Astrocyte (in vitro differentiated cells and primary cell): ENCODE data around the gene JAM2. TPM values are rescaled to one million over a fixed set of nuclear protein-coding genes. Genes with fewer than 3 reads are reported as not detected.

Experiments used
- DNase-seq: peaks from one replicate; pipeline ENCODE4 v3.0.0-alpha.2; 2010; ENCODE audit warnings: low read depth
- FAIRE-seq: peaks from 2 replicates; lab custom pipeline; 2011; peaks lifted over from hg19 to GRCh38; lab: Jason Lieb, UNC
- H2AFZ ChIP-seq: 2 replicates; pipeline ENCODE4 v1.6.0; 2012; ENCODE audit warnings: low read depth, low read length, inconsistent platforms
- H3K27ac ChIP-seq: 2 replicates; pipeline ENCODE4 v1.5.1; 2011; ENCODE audit warnings: low read depth, low read length, inconsistent platforms
- H3K27me3 ChIP-seq: 2 replicates; pipeline ENCODE4 v1.6.0; 2011; ENCODE audit warnings: low read length, inconsistent platforms; ENCODE audit not compliant: insufficient read depth
- H3K36me3 ChIP-seq: 2 replicates; pipeline ENCODE4 v1.5.1; 2011; ENCODE audit warnings: low read length, inconsistent platforms; ENCODE audit not compliant: insufficient read depth
- H3K4me1 ChIP-seq: 2 replicates; pipeline ENCODE4 v1.5.1; 2011; ENCODE audit warnings: low read length, inconsistent platforms; ENCODE audit not compliant: insufficient read depth
- H3K4me2 ChIP-seq: 2 replicates; pipeline ENCODE4 v1.6.0; 2012; ENCODE audit warnings: low read length, inconsistent platforms
- H3K4me3 ChIP-seq: 2 replicates; pipeline ENCODE4 v1.5.1; 2011; ENCODE audit warnings: low read depth, mild to moderate bottlenecking, low read length, inconsistent platforms; ENCODE audit not compliant: insufficient read depth
- H3K79me2 ChIP-seq: 2 replicates; pipeline ENCODE4 v1.6.0; 2012; ENCODE audit warnings: mild to moderate bottlenecking, low read length, inconsistent platforms; ENCODE audit not compliant: insufficient read depth
- H3K9ac ChIP-seq: 2 replicates; pipeline ENCODE4 v1.6.0; 2012; ENCODE audit warnings: mild to moderate bottlenecking, low read length, inconsistent platforms
- H3K9me3 ChIP-seq: 2 replicates; pipeline ENCODE4 v1.5.1; 2012; ENCODE audit warnings: low read depth, mild to moderate bottlenecking, low read length, inconsistent platforms; ENCODE audit not compliant: insufficient read depth
- H4K20me1 ChIP-seq: 2 replicates; pipeline ENCODE4 v1.6.0; 2012; ENCODE audit warnings: low read length, inconsistent platforms; ENCODE audit not compliant: insufficient read depth
- H3K27ac Mint-ChIP-seq: one replicate; pipeline ENCODE4 v1.8.0; 2021; ENCODE audit warnings: mild to moderate bottlenecking, mixed read lengths; ENCODE audit not compliant: unreplicated experiment
- H3K27me3 Mint-ChIP-seq: one replicate; pipeline ENCODE4 v1.8.0; 2021; ENCODE audit warnings: low read depth, mixed read lengths; ENCODE audit not compliant: unreplicated experiment
- H3K36me3 Mint-ChIP-seq: one replicate; pipeline ENCODE4 v1.8.0; 2021; ENCODE audit warnings: low read depth, mixed read lengths; ENCODE audit not compliant: unreplicated experiment
- H3K4me1 Mint-ChIP-seq: one replicate; pipeline ENCODE4 v1.8.0; 2021; ENCODE audit warnings: low read depth, mixed read lengths; ENCODE audit not compliant: unreplicated experiment
- H3K4me3 Mint-ChIP-seq: one replicate; pipeline ENCODE4 v1.8.0; 2021; ENCODE audit warnings: mild to moderate bottlenecking, moderate library complexity, mixed read lengths; ENCODE audit not compliant: unreplicated experiment
- H3K9me3 Mint-ChIP-seq: one replicate; pipeline ENCODE4 v1.8.0; 2021; ENCODE audit warnings: mild to moderate bottlenecking, mixed read lengths; ENCODE audit not compliant: unreplicated experiment
- CTCF ChIP-seq: IDR thresholded peaks from 2 replicates; pipeline ENCODE4 v1.5.1; 2011; ENCODE audit warnings: low read depth, mild to moderate bottlenecking, inconsistent platforms, low read length, moderate library complexity; ENCODE audit not compliant: insufficient read depth
- EZH2 ChIP-seq: IDR thresholded peaks from 2 replicates; pipeline ENCODE4 v1.6.1; 2012; ENCODE audit warnings: mild to moderate bottlenecking, low read length, inconsistent platforms; ENCODE audit not compliant: insufficient read depth
- total RNA-seq: library from RNA; stranded (reverse); gene quantifications from 2 replicates; pipeline ENCODE4 v1.2.1, GENCODE V29; 2021

Gene JAM2
- total RNA-seq, 1 donor from 2014 or later, result 3.7 TPM

DNA sequence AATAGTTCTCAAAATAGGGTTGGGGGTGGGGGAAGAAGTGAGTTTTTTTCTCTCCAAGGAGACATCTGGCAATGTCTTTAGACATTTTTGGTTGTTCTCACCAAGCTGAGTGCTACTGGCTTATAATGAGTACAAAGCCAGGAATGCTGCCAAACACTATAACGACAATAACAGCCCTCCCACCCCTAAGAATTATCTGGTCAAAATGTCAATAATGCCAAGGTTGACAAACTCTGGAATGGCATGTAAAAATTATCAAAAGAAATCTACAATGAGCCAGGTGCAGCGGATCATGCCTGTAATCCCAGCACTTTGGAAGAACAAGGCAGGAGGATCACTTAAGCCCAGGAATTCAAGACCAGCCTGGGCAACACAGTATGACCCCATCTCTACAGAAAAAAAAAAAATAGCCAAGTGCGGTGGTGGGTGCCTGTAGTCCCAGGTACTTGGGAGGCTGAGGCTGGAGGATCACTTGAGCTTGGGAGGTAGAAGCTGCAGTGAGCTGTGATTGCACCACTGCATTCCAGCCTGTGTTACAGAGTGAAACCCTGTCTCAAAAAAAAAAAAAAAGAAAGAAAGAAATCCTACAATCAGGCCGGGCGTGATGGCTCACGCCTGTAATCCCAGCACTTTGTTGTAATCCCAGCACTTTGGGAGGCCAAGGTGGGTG lies 93.2 kb downstream of the JAM2 start:
- H3K4me1 Mint-ChIP-seq, result peaks cover 18% of the 10 kb centered on the region
- FAIRE-seq (no peak), DNase-seq (no peak)
- H3K36me3 Mint-ChIP-seq, result no peaks in the 10 kb centered on the region
- Histone ChIP-seq H3K27me3 (no peaks in the 10 kb centered on the region), H3K36me3 (peaks cover 27% of the 10 kb centered on the region), H3K79me2 (peaks cover 73% of the 10 kb centered on the region), H4K20me1 (peaks cover 33% of the 10 kb centered on the region), H3K4me2 (no peak overlapping the region), H3K9me3 (no peaks in the 10 kb centered on the region), H3K4me1 (peaks cover 10% of the 10 kb centered on the region), H3K4me3 (no peak overlapping the region), H3K27ac (no peak overlapping the region), H2AFZ (no peak overlapping the region), H3K9ac (no peak overlapping the region)
- no peaks in the 10 kb centered on the region for H3K9me3 Mint-ChIP-seq
- H3K27me3 Mint-ChIP-seq, result no peaks in the 10 kb centered on the region
- TF ChIP-seq EZH2, result no peak
- TF ChIP-seq CTCF, result no peak
- H3K27ac Mint-ChIP-seq, result peak overlapping the region; percentile 77
- no peak overlapping the region for H3K4me3 Mint-ChIP-seq

DNA sequence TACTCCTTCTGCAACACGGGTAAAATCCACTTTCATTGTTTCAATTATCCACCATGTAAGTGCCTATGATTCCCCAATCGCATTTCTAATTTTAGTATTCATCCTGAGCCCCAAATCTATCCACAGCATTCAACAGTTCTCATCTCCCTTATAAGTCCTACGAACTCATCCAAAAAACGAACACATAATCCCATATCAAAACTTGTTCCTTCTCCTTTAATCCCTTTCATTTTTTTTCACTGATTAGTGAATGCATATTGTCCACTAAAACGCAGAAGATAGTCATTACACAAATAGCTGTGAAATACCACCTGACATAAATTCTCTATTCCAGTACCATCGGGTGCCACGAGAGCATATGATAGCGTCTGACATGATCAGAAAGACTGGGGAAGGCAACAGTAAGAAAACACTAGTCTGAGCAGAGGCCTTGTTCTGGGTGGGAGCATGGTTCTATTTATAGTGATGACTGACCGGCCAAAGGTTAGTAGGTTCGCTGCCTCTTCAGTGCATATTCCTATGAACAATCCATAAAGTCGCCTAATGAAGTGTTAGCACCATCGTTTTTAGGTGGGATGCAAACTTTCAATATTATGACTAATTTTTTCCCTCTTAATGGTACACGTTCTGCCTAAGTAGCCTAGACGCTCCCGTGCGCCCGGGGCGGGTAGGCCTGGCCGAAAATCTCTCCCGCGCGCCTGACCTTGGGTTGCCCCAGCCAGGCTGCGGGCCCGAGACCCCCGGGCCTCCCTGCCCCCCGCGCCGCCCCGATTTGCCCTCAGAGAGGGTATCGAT lies 95.0 kb downstream of the JAM2 start:
- no peaks in the 10 kb centered on the region for H3K36me3 Mint-ChIP-seq
- peaks cover 10% of the 10 kb centered on the region for H3K4me1 ChIP-seq
- peaks cover 18% of the 10 kb centered on the region for H3K4me1 Mint-ChIP-seq
- H3K9ac ChIP-seq, result peak overlapping the region; percentile 100
- no peaks in the 10 kb centered on the region for H3K9me3 ChIP-seq
- peak overlapping the region; percentile 74 for H2AFZ ChIP-seq
- H3K27ac Mint-ChIP-seq, result peak overlapping the region; percentile 100
- H3K4me3 ChIP-seq, result peak overlapping the region; percentile 99
- no peaks in the 10 kb centered on the region for H3K27me3 ChIP-seq
- peak overlapping the region; percentile 100 for H3K27ac ChIP-seq
- H4K20me1 ChIP-seq, result peaks cover 32% of the 10 kb centered on the region
- FAIRE-seq (peak; percentile 32), DNase-seq (peak; percentile 36)
- TF ChIP-seq CTCF (no peak), EZH2 (no peak)
- no peaks in the 10 kb centered on the region for H3K27me3 Mint-ChIP-seq
- no peaks in the 10 kb centered on the region for H3K9me3 Mint-ChIP-seq
- H3K36me3 ChIP-seq, result peaks cover 11% of the 10 kb centered on the region
- peak overlapping the region; percentile 91 for H3K4me2 ChIP-seq
- H3K79me2 ChIP-seq, result peaks cover 91% of the 10 kb centered on the region
- peak overlapping the region; percentile 99 for H3K4me3 Mint-ChIP-seq

GRCh38 chr21:25734654-25734903 lies 95.5 kb downstream of the JAM2 start:
- DNase-seq (no peak), FAIRE-seq (no peak)
- Mint-ChIP-seq H3K9me3 (no peaks in the 10 kb centered on the region), H3K27me3 (no peaks in the 10 kb centered on the region), H3K4me3 (peak overlapping the region; percentile 99), H3K4me1 (peaks cover 18% of the 10 kb centered on the region), H3K36me3 (no peaks in the 10 kb centered on the region), H3K27ac (peak overlapping the region; percentile 100)
- peaks cover 93% of the 10 kb centered on the region for H3K79me2 ChIP-seq
- peak overlapping the region; percentile 99 for H3K4me3 ChIP-seq
- H3K9ac ChIP-seq, result peak overlapping the region; percentile 100
- H3K4me2 ChIP-seq, result peak overlapping the region; percentile 91
- TF ChIP-seq EZH2, result no peak
- TF ChIP-seq CTCF, result no peak
- H3K4me1 ChIP-seq, result peaks cover 10% of the 10 kb centered on the region
- H2AFZ ChIP-seq, result peak overlapping the region; percentile 74
- peaks cover 5% of the 10 kb centered on the region for H3K36me3 ChIP-seq
- no peaks in the 10 kb centered on the region for H3K27me3 ChIP-seq
- peaks cover 32% of the 10 kb centered on the region for H4K20me1 ChIP-seq
- H3K9me3 ChIP-seq, result no peaks in the 10 kb centered on the region
- H3K27ac ChIP-seq, result peak overlapping the region; percentile 100
